Osteoblast (primary cell): Measurements from ENCODE around the gene MAPKAP1. TPM values are rescaled to one million over a fixed set of nuclear protein-coding genes. Genes with fewer than 3 reads are reported as not detected.

Experiments
- DNase-seq: peaks from one replicate; pipeline ENCODE4 v3.0.0; 2011; ENCODE audit warnings: low spot score, mixed read lengths; ENCODE audit not compliant: insufficient read length; ENCODE audit errors: missing footprints
- H2AFZ ChIP-seq: 2 replicates; pipeline ENCODE4 v1.6.0; 2011; ENCODE audit warnings: mild to moderate bottlenecking, low read length
- H3K27ac ChIP-seq: 2 replicates; pipeline ENCODE4 v1.5.1; 2011; ENCODE audit warnings: mild to moderate bottlenecking, low read depth, low read length, moderate library complexity
- H3K27me3 ChIP-seq: 2 replicates; pipeline ENCODE4 v1.6.0; 2012; ENCODE audit warnings: mild to moderate bottlenecking, control low read depth, inconsistent platforms, low read length, moderate library complexity; ENCODE audit not compliant: insufficient read depth
- H3K36me3 ChIP-seq: 2 replicates; pipeline ENCODE4 v1.5.1; 2011; ENCODE audit warnings: mild to moderate bottlenecking, low read length, control low read depth, moderate library complexity; ENCODE audit not compliant: insufficient read depth
- H3K4me1 ChIP-seq: 2 replicates; pipeline ENCODE4 v1.5.1; 2011; ENCODE audit warnings: mild to moderate bottlenecking, low read length, control low read depth, moderate library complexity; ENCODE audit not compliant: insufficient read depth
- H3K4me2 ChIP-seq: 2 replicates; pipeline ENCODE4 v1.6.0; 2011; ENCODE audit warnings: mild to moderate bottlenecking, low read length; ENCODE audit not compliant: insufficient read depth
- H3K4me3 ChIP-seq: fragments of 200-600 bp; sonication (generic); 3 replicates; pipeline ENCODE4 v1.5.1; 2012; ENCODE audit warnings: mild to moderate bottlenecking, low read length, inconsistent platforms; ENCODE audit not compliant: insufficient read depth
- H3K79me2 ChIP-seq: 2 replicates; pipeline ENCODE4 v1.6.0; 2012; ENCODE audit warnings: mild to moderate bottlenecking, low read length, control low read depth, inconsistent platforms; ENCODE audit not compliant: insufficient read depth
- H3K9me3 ChIP-seq: 2 replicates; pipeline ENCODE4 v1.5.1; 2011; ENCODE audit warnings: low read depth, low read length, control low read depth
- H4K20me1 ChIP-seq: 2 replicates; pipeline ENCODE4 v1.6.0; 2012; ENCODE audit warnings: mild to moderate bottlenecking, low read length, control low read depth; ENCODE audit not compliant: insufficient read depth
- total RNA-seq: library from RNA; depleted of rRNA; stranded (reverse); fragments of >200 nt; gene quantifications from 2 replicates; pipeline ENCODE4 v1.2.3, GENCODE V29; 2012
- TF ChIP-seq, protein P1 (sequence below): IDR thresholded peaks from 2 replicates; pipeline ENCODE4 v1.5.1; 2011; ENCODE audit warnings: mild to moderate bottlenecking, low read depth, low read length, moderate library complexity; ENCODE audit errors: extremely low read depth

MAPKAP1 gene
- total RNA-seq, 1 donor, result 72.4 TPM

- peaks cover 35% of the 10 kb centered on the region for H3K79me2 ChIP-seq
- peaks cover 9% of the 10 kb centered on the region for H3K4me1 ChIP-seq
- DNase-seq, result no peak
- no peaks in the 10 kb centered on the region for H4K20me1 ChIP-seq
- H3K27me3 ChIP-seq, result no peaks in the 10 kb centered on the region
- peaks cover 11% of the 10 kb centered on the region for H3K36me3 ChIP-seq
- no peak overlapping the region for H3K4me3 ChIP-seq
- H3K27ac ChIP-seq, result peak overlapping the region; percentile 16
- H3K4me2 ChIP-seq, result no peak overlapping the region
- no peaks in the 10 kb centered on the region for H3K9me3 ChIP-seq
- no peak overlapping the region for H2AFZ ChIP-seq
- TF ChIP-seq, protein P1, sequence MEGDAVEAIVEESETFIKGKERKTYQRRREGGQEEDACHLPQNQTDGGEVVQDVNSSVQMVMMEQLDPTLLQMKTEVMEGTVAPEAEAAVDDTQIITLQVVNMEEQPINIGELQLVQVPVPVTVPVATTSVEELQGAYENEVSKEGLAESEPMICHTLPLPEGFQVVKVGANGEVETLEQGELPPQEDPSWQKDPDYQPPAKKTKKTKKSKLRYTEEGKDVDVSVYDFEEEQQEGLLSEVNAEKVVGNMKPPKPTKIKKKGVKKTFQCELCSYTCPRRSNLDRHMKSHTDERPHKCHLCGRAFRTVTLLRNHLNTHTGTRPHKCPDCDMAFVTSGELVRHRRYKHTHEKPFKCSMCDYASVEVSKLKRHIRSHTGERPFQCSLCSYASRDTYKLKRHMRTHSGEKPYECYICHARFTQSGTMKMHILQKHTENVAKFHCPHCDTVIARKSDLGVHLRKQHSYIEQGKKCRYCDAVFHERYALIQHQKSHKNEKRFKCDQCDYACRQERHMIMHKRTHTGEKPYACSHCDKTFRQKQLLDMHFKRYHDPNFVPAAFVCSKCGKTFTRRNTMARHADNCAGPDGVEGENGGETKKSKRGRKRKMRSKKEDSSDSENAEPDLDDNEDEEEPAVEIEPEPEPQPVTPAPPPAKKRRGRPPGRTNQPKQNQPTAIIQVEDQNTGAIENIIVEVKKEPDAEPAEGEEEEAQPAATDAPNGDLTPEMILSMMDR, result no peak
Measured at GRCh38 chr9:125559194-125559593, 147.8 kb downstream of the MAPKAP1 start.

DNA sequence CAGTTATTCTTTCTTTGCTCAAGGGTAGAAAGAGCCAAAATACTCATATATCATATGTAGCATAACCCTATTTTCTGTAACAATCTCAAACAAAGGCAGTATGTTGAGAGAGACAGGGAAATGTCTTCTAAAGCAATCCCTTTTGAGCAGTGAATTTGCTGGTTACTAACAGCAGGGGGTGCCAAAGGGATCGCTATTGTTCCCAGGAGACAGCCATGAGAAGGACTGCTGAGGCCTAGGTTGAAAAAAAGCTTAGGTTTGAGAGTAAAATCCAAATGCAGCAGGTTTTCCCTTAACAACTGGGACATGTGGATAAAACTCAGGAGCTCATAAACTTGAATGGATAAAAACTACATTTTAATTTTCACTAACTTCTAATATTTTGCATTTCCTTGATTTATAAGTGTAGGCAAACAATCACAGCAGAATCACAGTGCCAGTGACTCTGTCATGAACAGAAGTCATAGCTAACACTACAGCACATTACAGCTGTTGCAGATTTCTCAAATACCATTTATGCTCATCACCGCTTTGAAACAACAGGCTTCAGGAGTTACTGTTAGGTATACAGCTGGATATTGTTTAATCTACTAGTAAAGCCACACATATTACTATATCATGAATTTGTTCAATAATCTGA, 148.4 kb downstream of the MAPKAP1 start:
- peaks cover 11% of the 10 kb centered on the region for H3K36me3 ChIP-seq
- no peaks in the 10 kb centered on the region for H4K20me1 ChIP-seq
- TF ChIP-seq, protein P1, result peak; percentile 91
- no peaks in the 10 kb centered on the region for H3K27me3 ChIP-seq
- H2AFZ ChIP-seq, result no peak overlapping the region
- H3K4me3 ChIP-seq, result no peak overlapping the region
- no peak overlapping the region for H3K4me2 ChIP-seq
- peaks cover 38% of the 10 kb centered on the region for H3K79me2 ChIP-seq
- H3K9me3 ChIP-seq, result no peaks in the 10 kb centered on the region
- peaks cover 9% of the 10 kb centered on the region for H3K4me1 ChIP-seq
- H3K27ac ChIP-seq, result peak overlapping the region; percentile 16
- DNase-seq, result no peak

DNA sequence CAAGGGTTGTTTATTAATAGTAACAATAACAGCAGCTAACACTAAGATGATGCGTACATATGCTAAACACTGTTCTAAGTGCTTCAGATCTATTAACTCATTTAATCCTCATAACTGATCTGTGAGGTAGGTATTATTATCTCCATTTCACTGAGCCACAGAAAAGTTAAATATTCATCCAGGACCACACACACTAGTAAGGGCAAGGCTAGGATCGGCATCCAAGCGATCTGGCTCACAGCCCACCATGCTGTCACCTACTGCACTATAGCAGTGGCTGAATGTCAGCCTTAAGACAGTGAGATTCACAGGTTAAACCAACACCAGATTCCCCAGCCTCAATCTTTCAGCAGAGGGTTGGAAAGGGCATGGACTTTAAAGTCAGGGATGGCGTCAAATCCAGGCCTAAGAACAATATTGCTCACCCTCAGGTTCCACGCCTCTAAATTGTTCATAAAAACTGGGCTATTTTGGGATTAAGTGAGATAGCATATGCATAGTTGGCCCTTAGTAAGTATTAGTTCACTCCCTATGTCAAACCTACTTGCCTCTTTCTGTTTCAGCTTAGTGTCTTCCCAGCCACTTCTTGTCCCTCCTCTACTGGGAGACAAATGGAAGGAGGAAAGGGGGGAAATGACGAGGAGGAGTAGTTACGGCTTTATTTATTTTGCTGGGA, 150.8 kb downstream of the MAPKAP1 start:
- peaks cover 27% of the 10 kb centered on the region for H3K79me2 ChIP-seq

DNA sequence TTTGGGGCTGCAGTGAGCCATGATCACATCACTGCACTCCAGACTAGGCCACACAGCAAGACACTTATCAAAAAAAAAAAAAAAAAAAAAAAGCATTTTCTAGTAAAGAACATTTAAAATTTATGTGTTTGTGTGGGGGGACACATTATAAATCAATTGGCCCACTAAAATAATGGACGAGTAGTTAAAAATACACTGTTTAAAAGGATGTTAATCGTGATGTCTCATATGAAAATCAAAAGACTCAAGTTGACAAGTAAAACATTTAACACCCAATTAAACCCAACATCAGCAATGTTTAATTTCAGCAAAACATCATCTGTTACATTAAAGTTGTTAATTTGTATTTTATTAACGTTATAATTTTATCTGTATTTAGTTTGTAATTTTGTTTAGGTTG, 152.3 kb downstream of the MAPKAP1 start:
- DNase-seq, result no peak
- H3K4me2 ChIP-seq, result no peak overlapping the region
- peaks cover 21% of the 10 kb centered on the region for H3K79me2 ChIP-seq
- TF ChIP-seq, protein P1, result no peak
- peaks cover 30% of the 10 kb centered on the region for H3K4me1 ChIP-seq
- H2AFZ ChIP-seq, result no peak overlapping the region
- no peaks in the 10 kb centered on the region for H3K9me3 ChIP-seq
- peaks cover 11% of the 10 kb centered on the region for H3K36me3 ChIP-seq
- H3K27me3 ChIP-seq, result no peaks in the 10 kb centered on the region
- H3K27ac ChIP-seq, result no peak overlapping the region
- H3K4me3 ChIP-seq, result no peak overlapping the region
- H4K20me1 ChIP-seq, result no peaks in the 10 kb centered on the region

More for the DNA sequence above, 150.8 kb downstream of the MAPKAP1 start:
- Histone ChIP-seq H2AFZ (no peak overlapping the region), H4K20me1 (no peaks in the 10 kb centered on the region), H3K36me3 (peaks cover 11% of the 10 kb centered on the region), H3K27me3 (no peaks in the 10 kb centered on the region), H3K4me3 (no peak overlapping the region), H3K27ac (no peak overlapping the region), H3K4me2 (no peak overlapping the region), H3K9me3 (no peaks in the 10 kb centered on the region), H3K4me1 (peaks cover 16% of the 10 kb centered on the region)
- DNase-seq, result no peak
- TF ChIP-seq, protein P1, result no peak
